GOT3 (cell line): Measurements from ENCODE around the gene CDK4.

Experiments
- DNase-seq: peaks from one replicate; lab custom pipeline; 2025; ENCODE audit warnings: mixed read lengths; lab: John Stamatoyannopoulos, UW

Gene CDK4

DNA sequence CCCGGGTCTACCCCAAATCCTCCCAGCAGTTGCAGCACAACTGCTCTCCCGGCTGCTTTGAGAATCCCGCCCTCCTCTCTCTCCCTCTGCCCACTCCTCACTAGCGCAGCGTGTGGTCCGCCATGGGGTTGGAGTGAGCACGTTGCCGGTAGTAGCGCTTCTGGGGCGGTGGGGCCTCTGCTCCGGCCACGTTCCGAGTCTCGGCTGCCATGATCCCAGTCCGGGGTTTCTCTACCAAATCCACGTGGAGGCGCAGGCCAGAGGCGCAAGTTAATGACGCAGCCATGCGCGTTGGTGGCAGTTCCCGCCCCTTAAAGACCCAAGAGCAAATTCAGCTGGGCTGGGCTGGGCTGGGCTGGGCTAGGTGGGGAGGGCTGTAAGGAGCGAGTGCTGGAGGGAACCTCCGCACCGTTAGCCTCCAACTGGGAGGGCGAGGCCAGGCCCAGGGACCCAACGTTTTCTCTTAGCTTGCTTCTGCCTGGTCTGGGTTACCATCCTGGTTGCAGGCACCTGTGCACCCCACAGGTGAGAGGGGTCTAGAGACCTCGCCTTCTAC is 19.8 kb upstream of the CDK4 start, which contains the start of gene METTL1:
TSS of gene METTL1 (minus strand) at position 233 of the 556 bp plus-strand sequence. CDS start at position 211, 22 bp downstream.
- peak; percentile 100 for DNase-seq

DNA sequence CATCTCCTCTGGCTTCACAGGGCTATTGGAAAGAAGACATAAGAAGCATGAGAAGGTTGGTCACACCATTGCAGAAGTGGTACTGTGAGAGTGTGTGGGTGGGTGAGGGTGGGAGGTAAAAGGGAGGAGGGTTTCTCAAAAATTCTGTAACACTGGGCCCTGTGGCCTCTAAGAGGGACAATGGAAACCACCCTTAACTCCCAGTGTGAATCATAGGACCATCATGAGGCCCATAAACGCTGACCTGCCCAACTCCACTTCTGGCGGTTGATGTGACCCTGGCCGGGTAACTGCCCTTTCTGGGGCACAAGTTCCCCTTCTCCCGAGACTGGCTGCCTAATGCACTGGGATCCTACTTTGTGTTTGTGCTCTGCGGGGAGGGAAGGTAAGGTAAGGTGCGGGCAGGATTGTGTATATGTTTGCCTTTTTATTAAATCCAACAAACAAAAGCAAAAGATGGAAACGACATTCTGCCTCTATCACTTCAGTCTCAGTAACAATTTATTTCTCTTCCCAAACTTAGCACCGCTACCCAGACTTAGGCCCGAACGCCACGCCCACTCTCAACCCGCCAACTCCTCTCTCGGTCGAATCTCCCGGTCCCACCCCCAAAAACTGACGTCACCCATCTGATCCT is 19.2 kb upstream of the CDK4 start:
- no peak for DNase-seq

- no peak for DNase-seq
Measured at GRCh38 chr12:57770734-57771133, 18.6 kb upstream of the CDK4 start.

DNA sequence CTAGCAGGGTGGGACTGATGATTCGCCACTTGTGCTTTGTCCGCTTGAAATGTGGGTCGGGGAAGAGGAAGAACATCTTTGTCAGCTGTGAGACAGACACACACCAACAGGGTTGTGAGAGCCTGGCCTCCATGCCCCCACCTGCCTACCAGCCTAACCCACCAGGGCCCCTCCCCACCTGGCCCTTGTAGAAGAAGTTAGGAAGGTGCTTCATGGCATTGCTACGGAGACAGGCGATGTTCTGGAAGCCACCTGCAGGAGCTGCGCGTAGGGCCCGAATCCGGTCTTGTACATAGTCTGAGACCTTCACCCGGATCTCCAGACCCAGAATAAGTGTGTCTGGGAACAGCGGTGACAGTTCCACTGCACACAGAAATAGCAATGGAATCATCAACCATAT is 17.5 kb upstream of the CDK4 start:
- no peak for DNase-seq

DNA sequence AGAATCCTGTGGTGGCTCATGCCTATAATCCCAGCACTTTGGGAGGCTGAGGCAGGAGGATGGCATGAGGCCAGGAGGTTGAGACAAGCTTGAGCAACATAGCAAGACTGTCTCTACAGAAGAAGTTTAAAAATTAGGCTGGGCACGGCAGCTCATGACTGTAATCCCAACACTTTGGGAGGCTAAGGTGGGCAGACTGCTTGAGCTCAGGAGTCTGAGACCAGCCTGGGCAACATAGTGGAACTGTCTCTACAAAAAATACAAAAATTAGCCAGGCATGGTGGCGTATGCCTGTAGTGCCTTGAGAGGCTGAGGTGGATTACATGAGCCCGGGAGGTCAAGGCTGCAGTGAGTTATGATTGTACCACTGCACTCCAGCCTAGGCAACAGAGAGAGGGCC is 15.8 kb upstream of the CDK4 start:
- no peak for DNase-seq

DNA sequence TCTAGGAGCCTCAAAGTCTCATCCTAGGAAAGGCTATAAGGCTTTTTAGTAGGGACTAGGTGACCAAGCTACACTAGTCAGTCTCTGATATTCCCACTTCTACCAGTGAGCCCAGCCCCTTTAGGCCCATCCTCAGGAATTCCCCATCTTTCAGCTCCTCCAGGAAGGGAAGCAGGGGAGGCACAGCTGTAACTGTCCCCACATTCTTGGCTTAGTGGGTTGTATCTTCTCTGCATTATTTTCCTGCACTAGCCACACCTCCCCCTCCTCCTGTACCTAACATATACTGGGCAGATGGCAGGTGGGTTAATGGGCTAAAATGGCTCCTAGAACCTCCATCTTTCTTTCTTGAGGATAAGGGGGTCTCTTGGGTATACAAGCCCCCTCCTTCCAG is 15.2 kb upstream of the CDK4 start:
- no peak for DNase-seq

GRCh38 chr12:57766464-57767304 is 14.6 kb upstream of the CDK4 start, which contains the start of gene CYP27B1:
Gene CYP27B1, minus strand, starts transcription at chr12:57767078. Its CDS starts 37 bp downstream, at chr12:57767041.
- peak; percentile 98 for DNase-seq

GRCh38 chr12:57765698-57766463 is 13.8 kb upstream of the CDK4 start:
- DNase-seq, result peak; percentile 98

DNA sequence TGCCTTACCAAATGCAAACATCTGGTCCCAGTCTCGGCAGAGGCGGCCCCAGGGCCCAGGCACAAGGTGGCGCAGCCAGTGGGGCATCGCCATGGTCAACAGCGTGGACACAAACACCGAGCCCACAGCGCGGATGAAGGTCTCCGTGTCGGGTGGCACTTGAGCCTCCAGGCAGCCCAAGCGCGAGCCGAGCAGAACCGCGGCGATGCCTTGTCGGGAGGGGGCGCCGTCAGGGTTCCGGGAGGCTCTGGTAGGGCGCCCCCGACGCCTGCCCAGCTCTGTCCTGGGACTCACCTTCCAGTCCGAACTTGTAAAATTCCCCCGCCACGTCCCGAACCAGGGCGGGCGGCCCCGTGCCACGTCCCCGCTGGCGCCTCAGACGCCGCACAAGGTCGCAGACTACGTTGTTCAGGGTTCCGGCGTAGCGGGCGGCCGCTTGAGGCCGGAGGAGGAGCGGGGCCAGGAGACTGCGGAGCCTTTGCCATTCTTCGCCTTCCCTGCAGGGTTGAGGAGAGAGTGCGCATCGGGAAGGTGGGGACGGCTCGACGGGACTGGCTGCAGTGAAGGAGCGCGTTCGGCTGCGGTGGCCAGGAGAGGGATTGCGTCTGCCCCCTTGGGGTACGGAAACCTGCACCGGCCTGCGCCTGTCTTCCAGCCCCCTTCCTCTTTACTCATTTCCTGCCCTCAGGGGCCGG is 13.0 kb upstream of the CDK4 start:
- DNase-seq, result peak; percentile 100

GRCh38 chr12:57764662-57765002 is 12.5 kb upstream of the CDK4 start:
- no peak for DNase-seq

- DNase-seq, result no peak
Measured at GRCh38 chr12:57763881-57764661, 12.0 kb upstream of the CDK4 start.

DNA sequence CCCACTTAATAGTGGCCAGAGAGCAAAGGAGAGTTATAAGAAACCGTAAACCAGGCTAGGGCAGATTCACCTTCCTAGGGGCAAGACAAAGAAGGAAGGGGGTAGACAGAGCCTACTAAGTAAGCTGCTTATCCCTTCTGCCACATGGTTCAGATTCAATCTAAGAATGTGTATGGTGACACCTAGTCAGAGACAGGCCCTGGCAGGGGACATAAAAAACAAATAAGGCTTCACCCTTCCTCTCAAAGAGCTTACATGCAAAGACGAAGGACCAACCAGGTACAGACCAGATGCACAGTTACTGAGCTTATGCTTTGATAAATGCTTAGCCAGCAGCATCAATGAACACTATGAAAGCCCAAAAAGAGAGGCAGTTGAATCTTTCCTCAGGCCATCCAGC is 10.4 kb upstream of the CDK4 start:
- no peak for DNase-seq

DNA sequence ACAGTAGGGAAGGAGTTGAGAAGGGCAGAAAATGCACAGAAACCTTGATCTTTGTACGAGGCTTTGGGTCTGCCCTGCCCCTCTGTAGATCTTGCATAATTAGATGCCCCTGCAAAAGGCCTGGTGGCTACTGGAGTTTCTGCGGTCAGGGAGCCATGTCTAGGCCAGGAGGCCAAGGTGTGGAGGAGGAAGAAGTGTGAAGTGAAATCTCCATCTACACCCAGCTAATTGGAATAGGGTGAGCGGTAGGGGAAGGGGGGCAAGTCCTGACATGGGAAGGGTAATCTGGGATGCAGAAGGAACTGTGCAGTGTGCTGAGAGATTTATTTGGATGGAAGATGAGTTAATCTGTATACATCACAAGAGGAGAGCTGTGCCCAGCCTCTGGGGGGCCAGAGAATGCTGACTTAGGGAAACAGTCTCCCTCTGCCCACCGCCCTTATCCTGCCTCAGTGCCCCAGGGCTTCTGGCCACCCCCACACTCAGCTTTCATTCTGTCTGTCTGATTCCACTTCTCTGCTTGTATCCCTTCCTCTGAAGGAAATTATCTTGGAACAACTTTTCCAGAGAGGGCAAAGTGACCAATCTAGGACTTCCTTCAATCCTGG is 9.4 kb upstream of the CDK4 start:
- no peak for DNase-seq

GRCh38 chr12:57760347-57760982 is 8.4 kb upstream of the CDK4 start:
- no peak for DNase-seq

DNA sequence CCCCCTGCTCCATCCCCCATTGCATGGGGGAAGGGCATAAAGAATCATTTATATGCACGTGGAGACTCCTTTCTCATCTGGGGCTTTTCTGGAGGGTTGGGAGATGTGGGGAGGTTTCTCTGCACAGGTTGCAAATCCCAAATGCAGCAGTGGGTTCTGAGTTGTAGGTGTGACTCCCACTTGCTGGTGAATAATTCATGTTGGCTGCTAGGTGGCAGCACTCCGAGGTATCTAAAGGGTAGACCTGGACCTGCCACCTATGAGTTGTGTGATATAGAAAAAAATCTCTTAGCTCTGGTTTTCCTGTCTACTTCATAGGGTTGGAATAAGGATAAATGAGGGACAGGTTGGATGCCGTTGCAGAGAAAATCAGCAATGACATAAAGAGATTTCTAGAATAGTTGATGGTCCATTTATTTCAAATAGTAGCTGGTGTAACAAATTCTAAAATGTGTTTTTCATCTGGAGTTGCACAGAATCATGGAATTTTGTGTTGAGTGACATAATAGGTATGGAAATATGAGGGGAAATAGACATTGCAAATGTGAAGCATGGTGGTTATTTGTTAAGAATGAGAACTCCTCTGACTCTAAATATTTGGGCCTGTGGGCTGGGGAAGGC is 7.4 kb upstream of the CDK4 start:
- no peak for DNase-seq

GRCh38 chr12:57758552-57759359 is 6.6 kb upstream of the CDK4 start:
- DNase-seq, result no peak

GRCh38 chr12:57757771-57758170 is 5.7 kb upstream of the CDK4 start:
- no peak for DNase-seq
